Measurements from ENCODE around the gene DXO.
"Not testable (repeated sequence)": the region's sequence is repeated elsewhere in the genome, so short reads cannot be mapped to it uniquely, and the experiment has no call there.

DNA sequence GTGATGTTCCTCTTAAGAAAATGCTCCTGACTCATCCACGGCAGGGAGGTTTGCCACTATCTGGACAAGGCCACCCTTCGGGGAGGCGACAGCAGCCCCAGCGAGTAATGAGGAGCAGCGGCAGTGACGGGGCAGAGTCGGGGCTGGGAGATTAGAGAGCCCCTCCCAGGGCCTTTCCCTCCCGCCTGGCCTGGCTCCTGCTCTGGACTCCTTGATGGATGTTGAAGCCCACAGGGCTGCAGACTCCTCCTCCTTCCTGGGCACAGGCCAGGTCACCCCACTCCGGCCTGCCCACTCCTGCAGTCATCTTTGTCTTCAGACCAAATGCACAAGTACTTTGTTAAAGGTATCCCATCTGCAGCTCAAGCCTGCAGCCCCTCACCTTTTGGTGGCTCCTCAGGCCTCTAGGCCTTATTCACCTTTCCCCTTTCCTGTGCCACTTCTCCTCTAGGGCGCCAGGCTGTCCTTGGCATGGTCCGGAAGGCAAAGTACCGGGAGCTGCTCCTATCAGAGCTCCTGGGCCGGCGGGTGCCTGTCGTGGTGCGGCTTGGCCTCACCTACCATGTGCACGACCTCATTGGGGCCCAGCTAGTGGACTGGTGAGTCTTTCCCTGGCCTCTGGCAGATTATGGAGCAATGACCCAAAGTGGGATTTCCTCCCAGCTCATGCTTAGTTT, 41.1 kb upstream of the DXO start:
- TF ChIP-seq, protein P1, sequence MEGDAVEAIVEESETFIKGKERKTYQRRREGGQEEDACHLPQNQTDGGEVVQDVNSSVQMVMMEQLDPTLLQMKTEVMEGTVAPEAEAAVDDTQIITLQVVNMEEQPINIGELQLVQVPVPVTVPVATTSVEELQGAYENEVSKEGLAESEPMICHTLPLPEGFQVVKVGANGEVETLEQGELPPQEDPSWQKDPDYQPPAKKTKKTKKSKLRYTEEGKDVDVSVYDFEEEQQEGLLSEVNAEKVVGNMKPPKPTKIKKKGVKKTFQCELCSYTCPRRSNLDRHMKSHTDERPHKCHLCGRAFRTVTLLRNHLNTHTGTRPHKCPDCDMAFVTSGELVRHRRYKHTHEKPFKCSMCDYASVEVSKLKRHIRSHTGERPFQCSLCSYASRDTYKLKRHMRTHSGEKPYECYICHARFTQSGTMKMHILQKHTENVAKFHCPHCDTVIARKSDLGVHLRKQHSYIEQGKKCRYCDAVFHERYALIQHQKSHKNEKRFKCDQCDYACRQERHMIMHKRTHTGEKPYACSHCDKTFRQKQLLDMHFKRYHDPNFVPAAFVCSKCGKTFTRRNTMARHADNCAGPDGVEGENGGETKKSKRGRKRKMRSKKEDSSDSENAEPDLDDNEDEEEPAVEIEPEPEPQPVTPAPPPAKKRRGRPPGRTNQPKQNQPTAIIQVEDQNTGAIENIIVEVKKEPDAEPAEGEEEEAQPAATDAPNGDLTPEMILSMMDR (IDR thresholded peaks at IDR 0.05; ENCODE audit: low read depth, low read length, missing input control) = not testable (repeated sequence)
- not testable (repeated sequence) for TF ChIP-seq JUND (IDR thresholded peaks at IDR 0.05); TAF1 (conservative IDR thresholded peaks at IDR 0.05); YY1 (IDR thresholded peaks at IDR 0.05)
- TF ChIP-seq, protein P2, sequence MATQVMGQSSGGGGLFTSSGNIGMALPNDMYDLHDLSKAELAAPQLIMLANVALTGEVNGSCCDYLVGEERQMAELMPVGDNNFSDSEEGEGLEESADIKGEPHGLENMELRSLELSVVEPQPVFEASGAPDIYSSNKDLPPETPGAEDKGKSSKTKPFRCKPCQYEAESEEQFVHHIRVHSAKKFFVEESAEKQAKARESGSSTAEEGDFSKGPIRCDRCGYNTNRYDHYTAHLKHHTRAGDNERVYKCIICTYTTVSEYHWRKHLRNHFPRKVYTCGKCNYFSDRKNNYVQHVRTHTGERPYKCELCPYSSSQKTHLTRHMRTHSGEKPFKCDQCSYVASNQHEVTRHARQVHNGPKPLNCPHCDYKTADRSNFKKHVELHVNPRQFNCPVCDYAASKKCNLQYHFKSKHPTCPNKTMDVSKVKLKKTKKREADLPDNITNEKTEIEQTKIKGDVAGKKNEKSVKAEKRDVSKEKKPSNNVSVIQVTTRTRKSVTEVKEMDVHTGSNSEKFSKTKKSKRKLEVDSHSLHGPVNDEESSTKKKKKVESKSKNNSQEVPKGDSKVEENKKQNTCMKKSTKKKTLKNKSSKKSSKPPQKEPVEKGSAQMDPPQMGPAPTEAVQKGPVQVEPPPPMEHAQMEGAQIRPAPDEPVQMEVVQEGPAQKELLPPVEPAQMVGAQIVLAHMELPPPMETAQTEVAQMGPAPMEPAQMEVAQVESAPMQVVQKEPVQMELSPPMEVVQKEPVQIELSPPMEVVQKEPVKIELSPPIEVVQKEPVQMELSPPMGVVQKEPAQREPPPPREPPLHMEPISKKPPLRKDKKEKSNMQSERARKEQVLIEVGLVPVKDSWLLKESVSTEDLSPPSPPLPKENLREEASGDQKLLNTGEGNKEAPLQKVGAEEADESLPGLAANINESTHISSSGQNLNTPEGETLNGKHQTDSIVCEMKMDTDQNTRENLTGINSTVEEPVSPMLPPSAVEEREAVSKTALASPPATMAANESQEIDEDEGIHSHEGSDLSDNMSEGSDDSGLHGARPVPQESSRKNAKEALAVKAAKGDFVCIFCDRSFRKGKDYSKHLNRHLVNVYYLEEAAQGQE (IDR thresholded peaks at IDR 0.05) = not testable (repeated sequence)
- TF ChIP-seq, protein P3, sequence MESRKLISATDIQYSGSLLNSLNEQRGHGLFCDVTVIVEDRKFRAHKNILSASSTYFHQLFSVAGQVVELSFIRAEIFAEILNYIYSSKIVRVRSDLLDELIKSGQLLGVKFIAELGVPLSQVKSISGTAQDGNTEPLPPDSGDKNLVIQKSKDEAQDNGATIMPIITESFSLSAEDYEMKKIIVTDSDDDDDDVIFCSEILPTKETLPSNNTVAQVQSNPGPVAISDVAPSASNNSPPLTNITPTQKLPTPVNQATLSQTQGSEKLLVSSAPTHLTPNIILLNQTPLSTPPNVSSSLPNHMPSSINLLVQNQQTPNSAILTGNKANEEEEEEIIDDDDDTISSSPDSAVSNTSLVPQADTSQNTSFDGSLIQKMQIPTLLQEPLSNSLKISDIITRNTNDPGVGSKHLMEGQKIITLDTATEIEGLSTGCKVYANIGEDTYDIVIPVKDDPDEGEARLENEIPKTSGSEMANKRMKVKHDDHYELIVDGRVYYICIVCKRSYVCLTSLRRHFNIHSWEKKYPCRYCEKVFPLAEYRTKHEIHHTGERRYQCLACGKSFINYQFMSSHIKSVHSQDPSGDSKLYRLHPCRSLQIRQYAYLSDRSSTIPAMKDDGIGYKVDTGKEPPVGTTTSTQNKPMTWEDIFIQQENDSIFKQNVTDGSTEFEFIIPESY (IDR thresholded peaks at IDR 0.05) = not testable (repeated sequence)
